Measurements from ENCODE around the gene R3HDM4. TPM values are rescaled to one million over a fixed set of nuclear protein-coding genes. Genes with fewer than 3 reads are reported as not detected.
"Not testable (repeated sequence)": the region's sequence is repeated elsewhere in the genome, so short reads cannot be mapped to it uniquely, and the experiment has no call there.

Gene R3HDM4
- total RNA-seq, 2 donors from 2014 or later, result 54.5 to 55.6 TPM

DNA sequence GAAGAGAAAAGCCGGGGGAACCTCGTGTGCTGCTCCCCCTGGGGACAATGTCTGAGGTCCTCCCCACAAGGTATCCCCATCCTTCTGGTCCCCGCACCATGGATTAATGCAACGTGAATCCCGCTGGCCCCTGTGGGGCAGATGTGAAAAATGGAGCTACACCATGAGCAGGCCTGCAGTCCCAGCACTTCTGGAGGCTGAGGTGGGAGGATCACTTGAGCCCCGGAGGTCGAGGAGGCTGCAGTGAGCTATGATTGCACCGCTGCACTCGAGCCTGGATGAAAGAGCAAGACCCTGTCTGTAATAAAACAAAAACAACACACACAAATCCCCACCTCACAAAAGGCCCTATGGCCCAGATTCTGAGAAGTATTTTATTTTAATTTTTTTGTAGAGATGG, 54.7 kb downstream of the R3HDM4 start:
- intact Hi-C loops (cut with DNase I), result loop anchor here (10.0 kb wide), 1 partner anchor 93 kb away; no protein-coding TSS in a partner anchor
- H3K27ac ChIP-seq, result no peak overlapping the region
- no peak for TF ChIP-seq CTCF (IDR thresholded peaks at IDR 0.05)
- H3K9me3 ChIP-seq, result no peaks in the 10 kb centered on the region
- H3K9ac ChIP-seq (ENCODE audit: low read depth in 2 of 2, low read length in 2 of 2), result no peak overlapping the region
- H3K4me1 ChIP-seq, result no peaks in the 10 kb centered on the region
- peaks cover 10% of the 10 kb centered on the region for H3K27me3 ChIP-seq
- H3K36me3 ChIP-seq, result no peaks in the 10 kb centered on the region
- H3K4me3 ChIP-seq, result no peak overlapping the region
- no peak for DNase-seq

GRCh38 chr19:855566-856120, 57.4 kb downstream of the R3HDM4 start:
- Histone ChIP-seq H3K4me3 (no peak overlapping the region), H3K4me1 (no peaks in the 10 kb centered on the region), H3K9me3 (no peaks in the 10 kb centered on the region), H3K27ac (no peak overlapping the region), H3K36me3 (no peaks in the 10 kb centered on the region), H3K9ac (ENCODE audit: low read depth in 2 of 2, low read length in 2 of 2) (no peak overlapping the region), H3K27me3 (peaks cover 28% of the 10 kb centered on the region)
- DNase-seq, result no peak
- intact Hi-C loops (cut with DNase I), result loop anchor here (2.0 to 10.0 kb wide), 2 partner anchors 65 to 91 kb away; no protein-coding TSS in a partner anchor
- TF ChIP-seq CTCF (IDR thresholded peaks at IDR 0.05), result no peak

GRCh38 chr19:855142-855541, 57.9 kb downstream of the R3HDM4 start:
- Histone ChIP-seq H3K27ac (no peak overlapping the region), H3K9me3 (no peaks in the 10 kb centered on the region), H3K4me3 (no peak overlapping the region), H3K9ac (ENCODE audit: low read depth in 2 of 2, low read length in 2 of 2) (no peak overlapping the region), H3K36me3 (no peaks in the 10 kb centered on the region), H3K27me3 (peaks cover 29% of the 10 kb centered on the region), H3K4me1 (no peaks in the 10 kb centered on the region)
- no peak for TF ChIP-seq CTCF (IDR thresholded peaks at IDR 0.05)
- DNase-seq, result no peak
- intact Hi-C loops (cut with DNase I), result loop anchor here (2.0 to 10.0 kb wide), 2 partner anchors 66 to 90 kb away; no protein-coding TSS in a partner anchor

DNA sequence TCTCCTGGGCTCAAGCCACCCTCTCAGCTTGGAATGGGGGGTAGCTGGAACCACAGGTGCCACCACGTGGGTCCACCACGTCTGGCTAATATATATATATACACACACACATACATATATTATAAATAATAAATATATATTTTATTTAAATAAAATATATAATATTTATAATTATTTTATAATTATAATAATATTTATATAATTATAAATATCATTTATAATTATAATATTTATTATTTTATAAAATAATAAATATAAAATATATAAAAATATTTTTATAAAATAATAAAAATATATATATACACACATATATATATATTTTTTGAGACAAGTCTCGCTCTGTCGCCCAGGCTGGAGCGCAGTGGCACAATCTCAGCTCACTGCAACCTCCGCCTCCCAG, 58.5 kb downstream of the R3HDM4 start:
- no peak for DNase-seq
- intact Hi-C loops (cut with DNase I), result loop anchor here (2.0 to 10.0 kb wide), 2 partner anchors 66 to 90 kb away; no protein-coding TSS in a partner anchor

DNA sequence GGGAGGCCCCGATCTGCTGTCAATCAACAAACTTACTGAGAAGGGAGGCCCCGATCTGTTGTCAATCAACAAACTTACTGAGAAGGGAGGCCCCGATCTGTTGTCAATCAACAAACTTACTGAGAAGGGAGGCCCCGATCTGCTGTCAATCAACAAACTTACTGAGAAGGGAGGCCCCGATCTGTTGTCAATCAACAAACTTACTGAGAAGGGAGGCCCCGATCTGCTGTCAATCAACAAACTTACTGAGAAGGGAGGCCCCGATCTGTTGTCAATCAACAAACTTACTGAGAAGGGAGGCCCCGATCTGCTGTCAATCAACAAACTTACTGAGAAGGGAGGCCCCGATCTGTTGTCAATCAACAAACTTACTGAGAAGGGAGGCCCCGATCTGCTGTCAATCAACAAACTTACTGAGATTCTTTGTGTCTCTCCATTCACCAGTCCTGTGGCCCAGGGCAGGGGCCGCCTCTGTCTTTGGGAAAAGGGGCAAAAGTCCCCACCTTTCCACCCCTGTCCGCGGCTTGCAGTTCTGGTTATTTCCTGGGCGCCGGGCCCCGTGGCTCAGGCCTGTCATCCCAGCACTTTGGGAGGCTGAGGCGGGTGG, 59.3 kb downstream of the R3HDM4 start:
- not testable (repeated sequence) for H3K27ac ChIP-seq; H3K9me3 ChIP-seq; H3K9ac ChIP-seq (ENCODE audit: low read depth in 2 of 2, low read length in 2 of 2); DNase-seq; H3K36me3 ChIP-seq; H3K4me1 ChIP-seq; H3K4me3 ChIP-seq
- peaks cover 20% of the 10 kb centered on the region for H3K27me3 ChIP-seq
- intact Hi-C loops (cut with DNase I), result loop anchor here (2.0 to 10.0 kb wide), 2 partner anchors 67 to 89 kb away; no protein-coding TSS in a partner anchor

More for the DNA sequence above, 58.5 kb downstream of the R3HDM4 start:
- no peak overlapping the region for H3K27ac ChIP-seq
- no peak for TF ChIP-seq CTCF (IDR thresholded peaks at IDR 0.05)
- H3K36me3 ChIP-seq, result no peaks in the 10 kb centered on the region
- no peak overlapping the region for H3K4me3 ChIP-seq
- no peaks in the 10 kb centered on the region for H3K4me1 ChIP-seq
- H3K9ac ChIP-seq (ENCODE audit: low read depth in 2 of 2, low read length in 2 of 2), result no peak overlapping the region
- H3K27me3 ChIP-seq, result peaks cover 24% of the 10 kb centered on the region
- H3K9me3 ChIP-seq, result no peaks in the 10 kb centered on the region

All from colonic mucosa (tissue), 4 donors.